Ishikawa (cell line): ENCODE measurements around the gene CASTOR2.

Source experiments
- CEBPB ChIP-seq: IDR thresholded peaks from 2 replicates; pipeline ENCODE4 v1.6.1; 2012
- EP300 ChIP-seq: IDR thresholded peaks from 2 replicates; pipeline ENCODE4 v1.6.1; 2012; ENCODE audit warnings: borderline replicate concordance
- RAD21 ChIP-seq: IDR thresholded peaks from 2 replicates; pipeline ENCODE4 v1.6.1; 2012; ENCODE audit warnings: low read depth
- TAF1 ChIP-seq: IDR thresholded peaks from 2 replicates; pipeline ENCODE4 v1.6.1; 2012; ENCODE audit warnings: low read depth, mild to moderate bottlenecking
- YY1 ChIP-seq: IDR thresholded peaks from 2 replicates; pipeline ENCODE4 v1.6.1; 2012; ENCODE audit warnings: low read depth
- TF ChIP-seq, protein P1 (sequence below): IDR thresholded peaks from 2 replicates; pipeline ENCODE4 v1.6.1; 2012
- TF ChIP-seq, protein P2 (sequence below): IDR thresholded peaks from 2 replicates; pipeline ENCODE4 v1.6.1; 2012

DNA sequence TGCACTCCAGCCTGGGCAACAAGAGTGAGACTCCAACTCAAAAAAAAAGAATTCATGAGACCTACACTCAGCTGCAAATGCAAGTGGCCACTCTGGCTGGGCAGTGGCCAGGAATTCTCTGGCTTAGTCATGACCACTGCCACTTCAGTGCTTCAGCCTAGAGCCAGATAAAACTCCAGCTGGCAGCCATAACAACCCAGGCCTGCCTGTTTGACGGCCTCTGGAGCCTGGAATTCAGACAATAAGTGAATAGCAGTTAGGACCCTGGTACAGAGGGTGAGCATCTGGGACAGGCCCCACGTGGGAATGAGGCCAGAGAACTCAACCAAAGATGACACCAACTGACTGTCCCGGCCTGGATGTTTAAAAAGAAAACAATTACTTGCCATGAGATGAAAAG lies 90.2 kb downstream of the CASTOR2 start:
- TF ChIP-seq TAF1 (no peak), CEBPB (no peak), EP300 (no peak), RAD21 (no peak), YY1 (no peak)
- TF ChIP-seq, protein P1, sequence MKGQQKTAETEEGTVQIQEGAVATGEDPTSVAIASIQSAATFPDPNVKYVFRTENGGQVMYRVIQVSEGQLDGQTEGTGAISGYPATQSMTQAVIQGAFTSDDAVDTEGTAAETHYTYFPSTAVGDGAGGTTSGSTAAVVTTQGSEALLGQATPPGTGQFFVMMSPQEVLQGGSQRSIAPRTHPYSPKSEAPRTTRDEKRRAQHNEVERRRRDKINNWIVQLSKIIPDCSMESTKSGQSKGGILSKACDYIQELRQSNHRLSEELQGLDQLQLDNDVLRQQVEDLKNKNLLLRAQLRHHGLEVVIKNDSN, result no peak
- TF ChIP-seq, protein P2, sequence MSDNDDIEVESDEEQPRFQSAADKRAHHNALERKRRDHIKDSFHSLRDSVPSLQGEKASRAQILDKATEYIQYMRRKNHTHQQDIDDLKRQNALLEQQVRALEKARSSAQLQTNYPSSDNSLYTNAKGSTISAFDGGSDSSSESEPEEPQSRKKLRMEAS, result no peak
